ENCODE measurements around the gene MED4.

Gene MED4

GRCh38 chr13:48037346-48038173 lies 57.3 kb downstream of the MED4 start, which contains the start of gene NUDT15:
Gene NUDT15 (plus strand): TSS chr13:48037726. CDS start chr13:48037747, 21 bp downstream.
- peak; percentile 87 to 90 for DNase-seq (ENCODE audit: low read depth in 2 of 2)

GRCh38 chr13:48029859-48030258 lies 65.0 kb downstream of the MED4 start:
- DNase-seq (ENCODE audit: low read depth in 2 of 2) = no peak

- DNase-seq (ENCODE audit: low read depth in 2 of 2) = no peak
Observed at GRCh38 chr13:48028066-48028465, 66.8 kb downstream of the MED4 start.

Data from stimulated activated CD4-positive, alpha-beta T cell treated with anti-CD3 and anti-CD28 coated beads, Interleukin-1b, Interleukin-23, amount 100 ng/mL, for 4 hours (primary cell).